ENCODE results near the gene CELA1.

DNA sequence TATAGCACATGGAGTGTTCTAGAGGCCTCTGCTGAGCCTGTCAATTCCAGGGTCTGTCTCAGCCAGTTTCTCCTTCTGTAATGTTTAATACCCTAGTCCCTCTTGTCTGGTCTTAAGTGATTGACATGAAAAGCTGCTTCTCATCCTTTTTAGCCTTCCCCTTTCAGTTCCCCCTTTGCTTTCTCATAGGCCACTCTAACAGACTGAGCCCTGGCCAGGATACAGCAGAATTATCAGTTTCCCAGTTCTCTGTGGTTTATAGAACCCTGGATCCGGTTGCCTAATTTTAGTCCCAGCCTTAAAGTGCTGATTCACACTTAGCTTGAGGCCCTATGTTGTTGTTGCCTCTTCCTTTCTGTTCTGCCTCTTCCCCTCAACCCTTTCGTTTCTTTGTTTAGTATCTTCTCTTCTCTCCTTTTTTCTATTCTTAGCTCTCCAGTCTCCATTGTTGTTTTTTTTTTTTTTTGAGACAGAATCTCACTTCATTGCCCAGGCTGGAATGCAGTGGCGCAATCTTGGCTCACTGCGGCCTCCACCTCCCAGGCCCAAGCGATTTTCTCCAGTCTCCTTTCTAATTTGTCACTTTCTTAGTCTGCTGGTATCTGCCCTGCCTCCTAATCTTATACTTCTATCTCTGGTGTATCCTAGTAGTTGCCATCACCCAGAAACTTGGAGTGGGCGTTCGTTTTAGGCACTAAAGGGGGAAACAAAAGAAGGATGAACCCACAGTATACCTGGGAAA is 19.6 kb downstream of the CELA1 start:
- TF ChIP-seq POLR2A (IDR thresholded peaks at IDR 0.05; ENCODE audit: low read depth, low read length) (no peak), POLR2AphosphoS5 (IDR thresholded peaks at IDR 0.05; ENCODE audit: low read depth, low read length) (no peak)
